ENCODE results near the gene MAML3. TPM values are rescaled to one million over a fixed set of nuclear protein-coding genes. Genes with fewer than 3 reads are reported as not detected.

The MAML3 gene
- total RNA-seq, 6 experiments from 2014 or later = 1.2 to 1.9 (median 1.6) TPM

GRCh38 chr4:140092094-140092851, 61.7 kb downstream of the MAML3 start:
- H3K27me3 Mint-ChIP-seq (ENCODE audit: insufficient read depth) = peaks cover 2% of the 10 kb centered on the region
- peak overlapping the region; percentile 83 for H3K4me3 Mint-ChIP-seq
- peaks cover 90% of the 10 kb centered on the region for H3K4me1 Mint-ChIP-seq (ENCODE audit: low read depth)
- H3K9me3 Mint-ChIP-seq = no peaks in the 10 kb centered on the region
- peaks cover 6% of the 10 kb centered on the region for H3K36me3 Mint-ChIP-seq (ENCODE audit: low read depth)
- H3K27ac Mint-ChIP-seq = peak overlapping the region; percentile 80
- no peak for TF ChIP-seq CTCF (IDR thresholded peaks at IDR 0.05)
- no peak for DNase-seq

- H3K36me3 Mint-ChIP-seq (ENCODE audit: low read depth) = peaks cover 6% of the 10 kb centered on the region
- H3K4me3 Mint-ChIP-seq = no peak overlapping the region
- no peaks in the 10 kb centered on the region for H3K9me3 Mint-ChIP-seq
- TF ChIP-seq CTCF (IDR thresholded peaks at IDR 0.05) = no peak
- no peak overlapping the region for H3K27ac Mint-ChIP-seq
- peaks cover 2% of the 10 kb centered on the region for H3K27me3 Mint-ChIP-seq (ENCODE audit: insufficient read depth)
- DNase-seq = no peak
- H3K4me1 Mint-ChIP-seq (ENCODE audit: low read depth) = peaks cover 81% of the 10 kb centered on the region
These were observed 62.7 kb downstream of the MAML3 start for GRCh38 chr4:140091305-140091704.

GRCh38 chr4:140090215-140090731, 63.7 kb downstream of the MAML3 start:
- DNase-seq = peak; percentile 28

GRCh38 chr4:140089216-140089615, 64.8 kb downstream of the MAML3 start:
- no peak for TF ChIP-seq CTCF (IDR thresholded peaks at IDR 0.05)
- Mint-ChIP-seq H3K9me3 (no peaks in the 10 kb centered on the region), H3K27me3 (ENCODE audit: insufficient read depth) (peaks cover 2% of the 10 kb centered on the region; the same call in 1 of the 2 replicates), H3K4me1 (ENCODE audit: low read depth) (peaks cover 75% of the 10 kb centered on the region), H3K27ac (peak overlapping the region; percentile 1; the same call in 1 of the 2 replicates), H3K4me3 (no peak overlapping the region), H3K36me3 (ENCODE audit: low read depth) (no peaks in the 10 kb centered on the region)
- no peak for DNase-seq

More at GRCh38 chr4:140090215-140090731, 63.7 kb downstream of the MAML3 start:
- H3K4me3 Mint-ChIP-seq = peak overlapping the region; percentile 30; the same call in 1 of the 2 replicates
- peaks cover 2% of the 10 kb centered on the region; the same call in 1 of the 2 replicates for H3K27me3 Mint-ChIP-seq (ENCODE audit: insufficient read depth)
- H3K36me3 Mint-ChIP-seq (ENCODE audit: low read depth) = no peaks in the 10 kb centered on the region
- peak overlapping the region; percentile 63 for H3K27ac Mint-ChIP-seq
- no peak for TF ChIP-seq CTCF (IDR thresholded peaks at IDR 0.05)
- peaks cover 75% of the 10 kb centered on the region for H3K4me1 Mint-ChIP-seq (ENCODE audit: low read depth)
- H3K9me3 Mint-ChIP-seq = no peaks in the 10 kb centered on the region

- Mint-ChIP-seq H3K27me3 (ENCODE audit: insufficient read depth) (peaks cover 2% of the 10 kb centered on the region; the same call in 1 of the 2 replicates), H3K36me3 (ENCODE audit: low read depth) (no peaks in the 10 kb centered on the region), H3K9me3 (no peaks in the 10 kb centered on the region), H3K4me3 (no peak overlapping the region), H3K4me1 (ENCODE audit: low read depth) (peaks cover 75% of the 10 kb centered on the region), H3K27ac (no peak overlapping the region)
- no peak for TF ChIP-seq CTCF (IDR thresholded peaks at IDR 0.05)
- no peak for DNase-seq
These were observed 65.5 kb downstream of the MAML3 start for GRCh38 chr4:140088323-140088967.

All from HFFc6 (cell line).